ENCODE data around the gene RALGPS2.
"Not testable (repeated sequence)": the region's sequence is repeated elsewhere in the genome, so short reads cannot be mapped to it uniquely, and the experiment has no call there.

Gene RALGPS2

GRCh38 chr1:178945763-178946266, 220.8 kb downstream of the RALGPS2 start:
- DNase-seq (ENCODE audit: low read depth) = no peak

GRCh38 chr1:178946416-178946815, 221.4 kb downstream of the RALGPS2 start:
- DNase-seq (ENCODE audit: low read depth) = no peak

GRCh38 chr1:178946855-178947676, 222.0 kb downstream of the RALGPS2 start:
- no peak for DNase-seq (ENCODE audit: low read depth)

- no peak for DNase-seq (ENCODE audit: low read depth)
Observed at GRCh38 chr1:178947677-178947981, 222.6 kb downstream of the RALGPS2 start.

GRCh38 chr1:178948676-178949075, 223.6 kb downstream of the RALGPS2 start:
- DNase-seq (ENCODE audit: low read depth) = no peak

GRCh38 chr1:178949866-178950265, 224.8 kb downstream of the RALGPS2 start:
- DNase-seq (ENCODE audit: low read depth) = not testable (repeated sequence)

GRCh38 chr1:178951600-178951999, 226.6 kb downstream of the RALGPS2 start:
- no peak for DNase-seq (ENCODE audit: low read depth)

- no peak for DNase-seq (ENCODE audit: low read depth)
Observed at GRCh38 chr1:178953034-178953433, 228.0 kb downstream of the RALGPS2 start.

GRCh38 chr1:178953538-178954324, 228.7 kb downstream of the RALGPS2 start:
- no peak for DNase-seq (ENCODE audit: low read depth)

- DNase-seq (ENCODE audit: low read depth) = no peak
Observed at GRCh38 chr1:178954325-178954690, 229.3 kb downstream of the RALGPS2 start.

- no peak for DNase-seq (ENCODE audit: low read depth)
Observed at GRCh38 chr1:178954937-178955336, 229.9 kb downstream of the RALGPS2 start.

GRCh38 chr1:178955391-178955954, 230.4 kb downstream of the RALGPS2 start:
- DNase-seq (ENCODE audit: low read depth) = no peak

- no peak for DNase-seq (ENCODE audit: low read depth)
Observed at GRCh38 chr1:178958491-178958890, 233.4 kb downstream of the RALGPS2 start.

- no peak for DNase-seq (ENCODE audit: low read depth)
Observed at GRCh38 chr1:178959543-178960460, 234.8 kb downstream of the RALGPS2 start.

- DNase-seq (ENCODE audit: low read depth) = no peak
Observed at GRCh38 chr1:178960482-178961240, 235.6 kb downstream of the RALGPS2 start.

GRCh38 chr1:178961331-178961730, 236.3 kb downstream of the RALGPS2 start:
- no peak for DNase-seq (ENCODE audit: low read depth)

GRCh38 chr1:178961868-178962267, 236.8 kb downstream of the RALGPS2 start:
- no peak for DNase-seq (ENCODE audit: low read depth)

- no peak for DNase-seq (ENCODE audit: low read depth)
Observed at GRCh38 chr1:178962853-178963711, 238.0 kb downstream of the RALGPS2 start.

GRCh38 chr1:178964469-178965330, 239.7 kb downstream of the RALGPS2 start:
- DNase-seq (ENCODE audit: low read depth) = no peak
